AG04450 (cell line): ENCODE data around the gene STARD13. TPM values are rescaled to one million over a fixed set of nuclear protein-coding genes. Genes with fewer than 3 reads are reported as not detected.

Source experiments
- CTCF ChIA-PET: fragments of 300-600, 350-600 bp; formaldehyde crosslinking; extraction: SDS; loops from one replicate; lab custom pipeline; 2022; ENCODE audit warnings: antibody characterized with exemption, inconsistent platforms; lab: Charles Lee
- POLR2A ChIA-PET: fragments of 350-600 bp; formaldehyde crosslinking; extraction: SDS; loops from one replicate; lab custom pipeline; 2021; ENCODE audit warnings: antibody characterized with exemption, inconsistent platforms; lab: Yijun Ruan, JAX
- DNase-seq: peaks from one replicate; pipeline ENCODE4 v3.0.0-alpha.2; 2011; ENCODE audit warnings: low read depth, low spot score
- H3K27ac ChIP-seq: one replicate; pipeline ENCODE4 v1.5.1; 2012; ENCODE audit warnings: low read depth, low read length, control low read depth
- H3K27me3 ChIP-seq: one replicate; pipeline ENCODE4 v1.6.0; 2012; ENCODE audit warnings: low read length; ENCODE audit not compliant: control insufficient read depth, insufficient read depth
- H3K4me3 ChIP-seq: 2 replicates; pipeline ENCODE4 v1.5.1; 2011; ENCODE audit warnings: mild to moderate bottlenecking, low read depth, low read length, control low read depth
- H3K9me3 ChIP-seq: 2 replicates; pipeline ENCODE4 v1.5.1; 2012; ENCODE audit warnings: low read length; ENCODE audit not compliant: control insufficient read depth, insufficient read depth
- CTCF ChIP-seq: IDR thresholded peaks from 2 replicates; pipeline ENCODE4 v1.5.1; 2011; ENCODE audit warnings: low read depth, low read length, control low read depth, inconsistent platforms
- polyA plus RNA-seq: library from polyadenylated mRNA; depleted of rRNA; stranded (reverse); fragments of >200 nt; gene quantifications from 2 replicates; pipeline ENCODE4 v1.2.3, GENCODE V29; 2011

Gene STARD13
- polyA plus RNA-seq, 1 experiment = 27.7 TPM

GRCh38 chr13:33081666-33082065 lies 203.9 kb downstream of the STARD13 start:
- Histone ChIP-seq H3K27ac (no peak overlapping the region), H3K27me3 (no peaks in the 10 kb centered on the region), H3K4me3 (no peak overlapping the region), H3K9me3 (no peaks in the 10 kb centered on the region)
- POLR2A ChIA-PET = no interaction called here
- DNase-seq = no peak
- CTCF ChIA-PET = no interaction called here
- no peak for TF ChIP-seq CTCF

GRCh38 chr13:33080972-33081590 lies 204.5 kb downstream of the STARD13 start:
- ChIA-PET POLR2A (no interaction called here), CTCF (no interaction called here)
- Histone ChIP-seq H3K9me3 (no peaks in the 10 kb centered on the region), H3K27me3 (no peaks in the 10 kb centered on the region), H3K27ac (no peak overlapping the region), H3K4me3 (no peak overlapping the region)
- TF ChIP-seq CTCF = no peak
- DNase-seq = no peak

- TF ChIP-seq CTCF = no peak
- DNase-seq = no peak
- H3K27me3 ChIP-seq = no peaks in the 10 kb centered on the region
- no peaks in the 10 kb centered on the region for H3K9me3 ChIP-seq
- no peak overlapping the region for H3K27ac ChIP-seq
- ChIA-PET POLR2A (no interaction called here), CTCF (no interaction called here)
- no peak overlapping the region for H3K4me3 ChIP-seq
Measured at GRCh38 chr13:33079960-33080359, 205.6 kb downstream of the STARD13 start.

GRCh38 chr13:33078263-33078662 lies 207.3 kb downstream of the STARD13 start:
- ChIA-PET CTCF (no interaction called here), POLR2A (no interaction called here)
- TF ChIP-seq CTCF = no peak
- Histone ChIP-seq H3K9me3 (no peaks in the 10 kb centered on the region), H3K4me3 (no peak overlapping the region), H3K27me3 (no peaks in the 10 kb centered on the region), H3K27ac (no peak overlapping the region)
- DNase-seq = no peak

- no peak overlapping the region for H3K4me3 ChIP-seq
- ChIA-PET CTCF (interaction anchor here (1.3 kb wide), 1 partner anchor 19 kb away, joined by 3 read pairs; no protein-coding TSS in a partner anchor), POLR2A (no interaction called here)
- TF ChIP-seq CTCF = no peak
- H3K9me3 ChIP-seq = no peaks in the 10 kb centered on the region
- no peaks in the 10 kb centered on the region for H3K27me3 ChIP-seq
- H3K27ac ChIP-seq = no peak overlapping the region
- DNase-seq = no peak
Measured at GRCh38 chr13:33076001-33076992, 209.3 kb downstream of the STARD13 start.
